Osteoblast (primary cell): ENCODE measurements around the gene WNT7A. TPM values are rescaled to one million over a fixed set of nuclear protein-coding genes. Genes with fewer than 3 reads are reported as not detected.
A peak's percentile ranks its signal among the peaks of the same experiment; 100 is the strongest.

Source experiments
- DNase-seq: peaks from one replicate; pipeline ENCODE4 v3.0.0; 2011; ENCODE audit warnings: low spot score, mixed read lengths; ENCODE audit not compliant: insufficient read length; ENCODE audit errors: missing footprints
- H2AFZ ChIP-seq: 2 replicates; pipeline ENCODE4 v1.6.0; 2011; ENCODE audit warnings: mild to moderate bottlenecking, low read length
- H3K27ac ChIP-seq: 2 replicates; pipeline ENCODE4 v1.5.1; 2011; ENCODE audit warnings: mild to moderate bottlenecking, low read depth, low read length, moderate library complexity
- H3K27me3 ChIP-seq: 2 replicates; pipeline ENCODE4 v1.6.0; 2012; ENCODE audit warnings: mild to moderate bottlenecking, control low read depth, inconsistent platforms, low read length, moderate library complexity; ENCODE audit not compliant: insufficient read depth
- H3K36me3 ChIP-seq: 2 replicates; pipeline ENCODE4 v1.5.1; 2011; ENCODE audit warnings: mild to moderate bottlenecking, low read length, control low read depth, moderate library complexity; ENCODE audit not compliant: insufficient read depth
- H3K4me1 ChIP-seq: 2 replicates; pipeline ENCODE4 v1.5.1; 2011; ENCODE audit warnings: mild to moderate bottlenecking, low read length, control low read depth, moderate library complexity; ENCODE audit not compliant: insufficient read depth
- H3K4me2 ChIP-seq: 2 replicates; pipeline ENCODE4 v1.6.0; 2011; ENCODE audit warnings: mild to moderate bottlenecking, low read length; ENCODE audit not compliant: insufficient read depth
- H3K4me3 ChIP-seq: fragments of 200-600 bp; sonication (generic); 3 replicates; pipeline ENCODE4 v1.5.1; 2012; ENCODE audit warnings: mild to moderate bottlenecking, low read length, inconsistent platforms; ENCODE audit not compliant: insufficient read depth
- H3K79me2 ChIP-seq: 2 replicates; pipeline ENCODE4 v1.6.0; 2012; ENCODE audit warnings: mild to moderate bottlenecking, low read length, control low read depth, inconsistent platforms; ENCODE audit not compliant: insufficient read depth
- H3K9me3 ChIP-seq: 2 replicates; pipeline ENCODE4 v1.5.1; 2011; ENCODE audit warnings: low read depth, low read length, control low read depth
- H4K20me1 ChIP-seq: 2 replicates; pipeline ENCODE4 v1.6.0; 2012; ENCODE audit warnings: mild to moderate bottlenecking, low read length, control low read depth; ENCODE audit not compliant: insufficient read depth
- CTCF ChIP-seq: IDR thresholded peaks from 2 replicates; pipeline ENCODE4 v1.5.1; 2011; ENCODE audit warnings: mild to moderate bottlenecking, low read depth, low read length, moderate library complexity; ENCODE audit errors: extremely low read depth
- total RNA-seq: library from RNA; depleted of rRNA; stranded (reverse); fragments of >200 nt; gene quantifications from 2 replicates; pipeline ENCODE4 v1.2.3, GENCODE V29; 2012

WNT7A gene
- total RNA-seq, 1 donor = not detected

GRCh38 chr3:13767030-13767429, 112.8 kb downstream of the WNT7A start:
- H3K36me3 ChIP-seq = no peaks in the 10 kb centered on the region
- no peaks in the 10 kb centered on the region for H3K79me2 ChIP-seq
- no peaks in the 10 kb centered on the region for H3K4me1 ChIP-seq
- no peak overlapping the region for H2AFZ ChIP-seq
- H4K20me1 ChIP-seq = no peaks in the 10 kb centered on the region
- TF ChIP-seq CTCF = no peak
- H3K27me3 ChIP-seq = no peaks in the 10 kb centered on the region
- no peak overlapping the region for H3K4me2 ChIP-seq
- H3K27ac ChIP-seq = no peak overlapping the region
- H3K9me3 ChIP-seq = no peaks in the 10 kb centered on the region
- DNase-seq = peak; percentile 67
- no peak overlapping the region for H3K4me3 ChIP-seq

Other genes starting within 250 kb of the WNT7A start
- 9.1 and 10.1 TPM in 2 replicates for gene CHCHD4, start 244.8 kb upstream of the WNT7A start, total RNA-seq
- 138 and 145 TPM in 2 replicates for gene TMEM43, start 245.0 kb upstream of the WNT7A start, total RNA-seq